Mononuclear cell (primary cell): ENCODE results near the gene DNAAF5. TPM values are rescaled to one million over a fixed set of nuclear protein-coding genes. Genes with fewer than 3 reads are reported as not detected.

Source experiments
- H3K27me3 ChIP-seq: 2 replicates; pipeline ENCODE4 v1.6.0; 2011; ENCODE audit warnings: low read length, control low read depth; ENCODE audit not compliant: insufficient read depth
- H3K4me1 ChIP-seq: 2 replicates; pipeline ENCODE4 v1.5.1; 2011; ENCODE audit warnings: mild to moderate bottlenecking, low read length, control low read depth; ENCODE audit not compliant: insufficient read depth
- H3K4me3 ChIP-seq: 2 replicates; pipeline ENCODE4 v1.5.1; 2011; ENCODE audit warnings: mild to moderate bottlenecking, low read length, moderate library complexity
- H3K9me3 ChIP-seq: 2 replicates; pipeline ENCODE4 v1.5.1; 2011; ENCODE audit warnings: low read depth, mild to moderate bottlenecking, control low read depth, low read length
- total RNA-seq: library from RNA; depleted of rRNA; stranded (reverse); fragments of >200 nt; gene quantifications from one replicate; pipeline ENCODE4 v1.2.3, GENCODE V29; 2012

Gene DNAAF5
- total RNA-seq, 1 donor = 2.9 TPM

GRCh38 chr7:772392-772791 lies 45.9 kb downstream of the DNAAF5 start:
- Histone ChIP-seq H3K4me1 (no peaks in the 10 kb centered on the region), H3K9me3 (no peaks in the 10 kb centered on the region), H3K27me3 (no peaks in the 10 kb centered on the region), H3K4me3 (no peak overlapping the region)

GRCh38 chr7:772861-773621 lies 46.5 kb downstream of the DNAAF5 start:
- Histone ChIP-seq H3K4me3 (no peak overlapping the region), H3K27me3 (no peaks in the 10 kb centered on the region), H3K4me1 (no peaks in the 10 kb centered on the region), H3K9me3 (no peaks in the 10 kb centered on the region)

- no peaks in the 10 kb centered on the region for H3K9me3 ChIP-seq
- H3K27me3 ChIP-seq = no peaks in the 10 kb centered on the region
- H3K4me3 ChIP-seq = no peak overlapping the region
- H3K4me1 ChIP-seq = no peaks in the 10 kb centered on the region
Observed at GRCh38 chr7:773622-773915, 47.1 kb downstream of the DNAAF5 start.

GRCh38 chr7:774161-775109 lies 47.9 kb downstream of the DNAAF5 start:
- H3K27me3 ChIP-seq = no peaks in the 10 kb centered on the region
- H3K9me3 ChIP-seq = no peaks in the 10 kb centered on the region
- no peak overlapping the region for H3K4me3 ChIP-seq
- no peaks in the 10 kb centered on the region for H3K4me1 ChIP-seq

GRCh38 chr7:776381-776780 lies 49.9 kb downstream of the DNAAF5 start:
- Histone ChIP-seq H3K4me1 (no peaks in the 10 kb centered on the region), H3K4me3 (no peak overlapping the region), H3K27me3 (no peaks in the 10 kb centered on the region), H3K9me3 (no peaks in the 10 kb centered on the region)

GRCh38 chr7:776992-777727 lies 50.7 kb downstream of the DNAAF5 start:
- Histone ChIP-seq H3K4me3 (no peak overlapping the region), H3K4me1 (no peaks in the 10 kb centered on the region), H3K27me3 (no peaks in the 10 kb centered on the region), H3K9me3 (no peaks in the 10 kb centered on the region)

- Histone ChIP-seq H3K4me1 (no peaks in the 10 kb centered on the region), H3K4me3 (no peak overlapping the region), H3K9me3 (no peaks in the 10 kb centered on the region), H3K27me3 (no peaks in the 10 kb centered on the region)
Observed at GRCh38 chr7:777728-778078, 51.2 kb downstream of the DNAAF5 start.

GRCh38 chr7:778271-778967 lies 51.9 kb downstream of the DNAAF5 start:
- Histone ChIP-seq H3K4me1 (no peaks in the 10 kb centered on the region), H3K27me3 (no peaks in the 10 kb centered on the region), H3K4me3 (no peak overlapping the region), H3K9me3 (no peaks in the 10 kb centered on the region)

- Histone ChIP-seq H3K4me3 (no peak overlapping the region), H3K27me3 (no peaks in the 10 kb centered on the region), H3K4me1 (no peaks in the 10 kb centered on the region), H3K9me3 (no peaks in the 10 kb centered on the region)
Observed at GRCh38 chr7:778968-779451, 52.5 kb downstream of the DNAAF5 start.

GRCh38 chr7:779480-779879 lies 53.0 kb downstream of the DNAAF5 start:
- Histone ChIP-seq H3K27me3 (no peaks in the 10 kb centered on the region), H3K4me1 (no peaks in the 10 kb centered on the region), H3K9me3 (no peaks in the 10 kb centered on the region), H3K4me3 (no peak overlapping the region)

GRCh38 chr7:780081-780480 lies 53.6 kb downstream of the DNAAF5 start:
- Histone ChIP-seq H3K9me3 (no peaks in the 10 kb centered on the region), H3K4me3 (no peak overlapping the region), H3K27me3 (no peaks in the 10 kb centered on the region), H3K4me1 (no peaks in the 10 kb centered on the region)

- no peaks in the 10 kb centered on the region for H3K4me1 ChIP-seq
- H3K4me3 ChIP-seq = no peak overlapping the region
- no peaks in the 10 kb centered on the region for H3K9me3 ChIP-seq
Observed at GRCh38 chr7:780516-780915, 54.0 kb downstream of the DNAAF5 start.

GRCh38 chr7:781186-781849 lies 54.8 kb downstream of the DNAAF5 start:
- no peak overlapping the region for H3K4me3 ChIP-seq
- no peaks in the 10 kb centered on the region for H3K4me1 ChIP-seq
- H3K27me3 ChIP-seq = no peaks in the 10 kb centered on the region
- no peaks in the 10 kb centered on the region for H3K9me3 ChIP-seq

More at GRCh38 chr7:780516-780915, 54.0 kb downstream of the DNAAF5 start:
- H3K27me3 ChIP-seq = no peaks in the 10 kb centered on the region

GRCh38 chr7:781936-782529 lies 55.5 kb downstream of the DNAAF5 start:
- Histone ChIP-seq H3K4me1 (no peaks in the 10 kb centered on the region), H3K9me3 (no peaks in the 10 kb centered on the region), H3K27me3 (no peaks in the 10 kb centered on the region), H3K4me3 (no peak overlapping the region)
